HG03135 (cell line): ENCODE measurements around the gene GPR151.

Experiments used
- ATAC-seq: cut with Tn5 transposase; IDR thresholded peaks from one replicate; pipeline ENCODE4 v1.9.1; 2021; ENCODE audit warnings: mild to moderate bottlenecking, moderate library complexity; ENCODE audit not compliant: unreplicated experiment

The GPR151 gene

GRCh38 chr5:146521403-146522106 is 5.6 kb upstream of the GPR151 start:
- no peak for ATAC-seq

GRCh38 chr5:146520731-146521130 is 4.7 kb upstream of the GPR151 start:
- no peak for ATAC-seq

GRCh38 chr5:146519554-146519953 is 3.6 kb upstream of the GPR151 start:
- ATAC-seq: no peak

GRCh38 chr5:146515473-146516150 is 378 bp downstream of the GPR151 start:
- no peak for ATAC-seq

- ATAC-seq: no peak
These were observed 1.4 kb downstream of the GPR151 start for GRCh38 chr5:146514575-146514974.

GRCh38 chr5:146513462-146513861 is 2.5 kb downstream of the GPR151 start:
- no peak for ATAC-seq

GRCh38 chr5:146510559-146511125 is 5.3 kb downstream of the GPR151 start:
- no peak for ATAC-seq

- ATAC-seq: no peak
These were observed 8.6 kb downstream of the GPR151 start for GRCh38 chr5:146507428-146507827.

GRCh38 chr5:146499680-146500079 is 16.3 kb downstream of the GPR151 start:
- no peak for ATAC-seq

- no peak for ATAC-seq
These were observed 21.3 kb downstream of the GPR151 start for GRCh38 chr5:146494656-146495055.

- no peak for ATAC-seq
These were observed 25.7 kb downstream of the GPR151 start for GRCh38 chr5:146490089-146490843.

- ATAC-seq: no peak
These were observed 31.1 kb downstream of the GPR151 start for GRCh38 chr5:146484714-146485391.

GRCh38 chr5:146482775-146483174 is 33.2 kb downstream of the GPR151 start:
- ATAC-seq: no peak

- ATAC-seq: no peak
These were observed 40.1 kb downstream of the GPR151 start for GRCh38 chr5:146475906-146476305.

GRCh38 chr5:146475190-146475780 is 40.7 kb downstream of the GPR151 start:
- ATAC-seq: no peak

- no peak for ATAC-seq
These were observed 41.9 kb downstream of the GPR151 start for GRCh38 chr5:146474065-146474464.

GRCh38 chr5:146467760-146468159 is 48.2 kb downstream of the GPR151 start:
- ATAC-seq: no peak

- ATAC-seq: no peak
These were observed 49.3 kb downstream of the GPR151 start for GRCh38 chr5:146466521-146467349.

GRCh38 chr5:146463446-146463845 is 52.5 kb downstream of the GPR151 start:
- no peak for ATAC-seq
